Measurements from ENCODE around the gene WDTC1. TPM values are rescaled to one million over a fixed set of nuclear protein-coding genes. Genes with fewer than 3 reads are reported as not detected.
A peak's percentile ranks its signal among the peaks of the same experiment; 100 is the strongest.
"Not testable (repeated sequence)": the region's sequence is repeated elsewhere in the genome, so short reads cannot be mapped to it uniquely, and the experiment has no call there.

WDTC1 gene
- total and polyA plus RNA-seq, 8 donors, result 33.9 to 39.6 (median 37.2) TPM

DNA sequence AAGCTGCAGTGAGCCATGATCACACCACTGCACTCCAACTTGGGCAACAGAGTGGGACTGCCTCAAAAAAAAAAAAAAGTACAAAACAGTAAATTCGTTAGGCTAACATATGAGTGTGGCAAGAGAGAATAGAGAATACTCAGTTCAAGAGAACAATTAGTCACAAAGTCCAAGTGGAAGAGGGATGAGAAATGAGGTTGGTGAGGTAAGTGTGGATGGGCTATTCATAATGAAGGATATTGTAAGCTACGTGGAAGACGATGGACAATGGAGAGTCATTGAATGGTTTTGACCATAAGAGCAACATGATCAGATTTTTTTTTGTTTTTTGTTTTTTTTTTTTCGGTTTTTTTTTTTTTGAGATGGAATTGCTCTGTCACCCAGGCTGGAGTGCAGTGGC, 34.8 kb downstream of the WDTC1 start:
- DNase-seq (no peak), ATAC-seq (no peak)
- Histone ChIP-seq H3K4me1 (no peaks in the 10 kb centered on the region), H3K36me3 (peaks cover 0 to 18% of the 10 kb centered on the region in 2 donors), H3K9me3 (no peaks in the 10 kb centered on the region), H3K27ac (no peak overlapping the region), H3K4me3 (no peak overlapping the region), H3K27me3 (no peaks in the 10 kb centered on the region)
- intact Hi-C loops (cut with DNase I), result no loop called here
- TF ChIP-seq CTCF (IDR thresholded peaks at IDR 0.05), result no peak

DNA sequence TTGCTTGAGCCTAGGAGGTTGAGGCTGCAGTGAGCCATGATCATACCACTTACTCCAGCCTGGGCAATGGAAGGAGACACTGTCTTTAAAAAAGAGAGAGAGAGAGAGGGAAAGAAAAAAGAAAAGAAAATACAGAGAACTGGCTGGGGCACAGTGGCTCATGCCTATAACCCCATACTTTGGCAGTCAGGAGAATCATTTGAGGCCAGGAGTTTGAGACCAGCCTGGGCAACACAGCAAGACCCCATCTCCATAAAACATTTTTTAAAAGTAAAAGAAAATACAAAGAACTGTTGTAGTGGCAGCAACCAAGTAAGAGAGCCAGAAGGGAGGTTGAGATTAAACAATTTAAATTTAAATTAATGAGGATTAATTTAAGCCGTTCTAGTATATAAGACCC, 39.8 kb downstream of the WDTC1 start:
- Histone ChIP-seq H3K9me3 (peaks cover 0 to 8% of the 10 kb centered on the region in 2 donors), H3K36me3 (no peaks in the 10 kb centered on the region), H3K4me3 (no peak overlapping the region), H3K4me1 (peaks cover 0 to 19% of the 10 kb centered on the region in 2 donors), H3K27ac (no peak overlapping the region), H3K27me3 (no peaks in the 10 kb centered on the region)
- ATAC-seq, result no peak
- no peak for DNase-seq
- intact Hi-C loops (cut with DNase I), result no loop called here
- no peak for TF ChIP-seq CTCF (IDR thresholded peaks at IDR 0.05)

- intact Hi-C loops (cut with DNase I), result no loop called here
- peak overlapping the region in 1 of 2 donors; percentile 77 for H3K27ac ChIP-seq
- H3K36me3 ChIP-seq, result no peaks in the 10 kb centered on the region
Observed at GRCh38 chr1:27275696-27276095, 41.3 kb downstream of the WDTC1 start.

DNA sequence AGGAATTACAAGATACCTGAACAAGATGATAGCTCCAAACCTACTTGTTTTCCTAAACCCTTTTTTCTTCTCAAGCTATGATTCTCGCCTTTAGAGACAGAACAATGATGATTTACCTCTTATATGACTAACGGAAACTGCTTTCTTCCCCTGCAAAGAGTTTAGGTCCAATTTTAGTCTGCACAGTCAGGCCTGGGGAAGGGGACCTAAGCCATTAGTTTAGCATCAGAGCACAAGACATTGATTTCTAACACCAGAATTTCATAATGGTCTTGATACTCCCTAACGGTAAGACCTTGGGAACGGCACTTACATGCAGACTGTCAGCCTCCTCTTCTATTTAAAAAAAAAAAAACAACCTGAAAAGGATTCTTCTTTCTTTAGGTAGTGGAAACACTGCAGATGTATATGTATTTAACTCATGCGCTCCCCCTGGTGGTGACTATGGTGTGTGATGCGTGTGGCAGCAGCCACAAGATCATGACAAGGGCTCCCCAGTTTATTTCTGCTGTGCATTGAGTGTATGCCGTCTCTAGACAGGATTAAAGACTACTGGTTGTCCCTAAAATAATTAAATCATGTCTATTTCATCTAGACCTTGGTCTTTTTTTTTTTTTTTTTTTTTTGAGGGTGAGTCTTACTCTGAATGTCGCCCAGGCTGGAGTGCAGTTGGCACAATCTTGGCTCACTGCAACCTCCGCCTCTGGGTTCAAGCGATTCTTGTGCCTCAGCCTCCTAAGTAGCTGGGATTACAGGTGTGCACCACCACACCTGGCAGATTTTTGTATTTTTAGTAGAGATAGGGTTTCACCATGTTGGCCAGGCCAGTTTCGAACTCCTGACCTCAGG, 50.2 kb downstream of the WDTC1 start:
- Histone ChIP-seq H3K36me3 (peaks cover 0 to 42% of the 10 kb centered on the region in 2 donors), H3K4me3 (no peak overlapping the region), H3K27me3 (no peaks in the 10 kb centered on the region), H3K4me1 (no peaks in the 10 kb centered on the region), H3K27ac (no peak overlapping the region), H3K9me3 (no peaks in the 10 kb centered on the region)
- TF ChIP-seq CTCF (IDR thresholded peaks at IDR 0.05), result peak; percentile 81 to 93
- intact Hi-C loops (cut with DNase I), result loop anchor here in 1 of 2 donors (5.0 kb wide), 1 partner anchor 182 kb away; no protein-coding TSS in a partner anchor
- DNase-seq (peak; percentile 72 to 86 (median 84)), ATAC-seq (peak; percentile 97)

More at GRCh38 chr1:27275696-27276095, 41.3 kb downstream of the WDTC1 start:
- Histone ChIP-seq H3K4me1 (peaks cover 0 to 19% of the 10 kb centered on the region in 2 donors), H3K27me3 (no peaks in the 10 kb centered on the region), H3K4me3 (no peak overlapping the region), H3K9me3 (peaks cover 0 to 8% of the 10 kb centered on the region in 2 donors)
- no peak for ATAC-seq
- no peak for TF ChIP-seq CTCF (IDR thresholded peaks at IDR 0.05)
- DNase-seq, result no peak

- Histone ChIP-seq H3K36me3 (peaks cover 0 to 46% of the 10 kb centered on the region in 2 donors), H3K4me1 (no peaks in the 10 kb centered on the region), H3K4me3 (no peak overlapping the region), H3K27me3 (no peaks in the 10 kb centered on the region), H3K27ac (no peak overlapping the region), H3K9me3 (no peaks in the 10 kb centered on the region)
- ATAC-seq (peak; percentile 27), DNase-seq (no peak)
- no peak for TF ChIP-seq CTCF (IDR thresholded peaks at IDR 0.05)
- intact Hi-C loops (cut with DNase I), result no loop called here
Observed at GRCh38 chr1:27285274-27285660, 50.8 kb downstream of the WDTC1 start.

DNA sequence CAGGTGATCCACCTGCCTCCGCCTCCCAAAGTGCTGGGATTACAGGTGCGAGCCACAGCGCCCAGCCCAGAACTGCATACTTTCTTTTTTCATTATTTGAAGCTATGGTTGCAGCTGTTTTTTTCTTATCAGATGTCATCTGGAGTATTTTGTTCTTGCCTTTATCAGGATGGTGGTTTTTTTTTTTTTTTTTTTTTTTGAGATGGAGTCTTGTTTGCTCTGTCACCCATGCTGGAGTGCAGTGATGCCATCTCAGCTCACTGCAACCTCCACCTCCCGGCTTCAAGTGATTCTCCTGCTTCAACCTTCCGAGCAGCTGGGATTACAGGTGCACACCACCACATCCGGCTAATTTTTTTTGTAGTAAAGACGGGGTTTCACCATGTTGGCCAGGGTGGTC, 51.4 kb downstream of the WDTC1 start:
- H3K27ac ChIP-seq; DNase-seq; H3K9me3 ChIP-seq; H3K27me3 ChIP-seq; H3K4me3 ChIP-seq; ATAC-seq; H3K4me1 ChIP-seq; intact Hi-C loops (cut with DNase I): not testable (repeated sequence)
- peaks cover 0 to 51% of the 10 kb centered on the region in 2 donors for H3K36me3 ChIP-seq

DNA sequence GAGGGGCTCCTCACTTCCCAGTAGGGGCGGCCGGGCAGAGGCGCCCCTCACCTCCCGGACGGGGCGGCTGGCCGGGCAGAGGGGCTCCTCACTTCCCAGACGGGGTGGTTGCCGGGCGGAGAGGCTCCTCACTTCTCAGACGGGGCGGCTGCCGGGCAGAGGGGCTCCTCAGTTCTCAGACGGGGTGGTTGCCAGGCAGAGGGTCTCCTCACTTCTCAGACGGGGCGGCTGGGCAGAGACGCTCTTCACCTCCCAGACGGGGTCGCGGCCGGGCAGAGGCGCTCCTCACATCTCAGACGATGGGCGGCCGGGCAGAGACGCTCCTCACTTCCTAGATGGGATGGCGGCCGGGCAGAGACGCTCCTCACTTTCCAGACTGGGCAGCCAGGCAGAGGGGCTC, 54.7 kb downstream of the WDTC1 start:
- intact Hi-C loops (cut with DNase I); DNase-seq; H3K27ac ChIP-seq; H3K9me3 ChIP-seq; ATAC-seq; H3K27me3 ChIP-seq; H3K4me3 ChIP-seq; H3K4me1 ChIP-seq: not testable (repeated sequence)
- H3K36me3 ChIP-seq, result peaks cover 0 to 64% of the 10 kb centered on the region in 2 donors
